Breast epithelium (tissue), 4 donors: ENCODE data around the gene UBASH3B. TPM values are rescaled to one million over a fixed set of nuclear protein-coding genes. Genes with fewer than 3 reads are reported as not detected.

Experiments
- DNase-seq, 2 donors: peaks; one replicate each; pipeline ENCODE4 v3.0.0-alpha.2; 2019; ENCODE audit warnings: low spot score in 2 of 2
- H3K27ac ChIP-seq, 2 donors: fragments of 200-600 bp; sonication (generic) in 1 of 2; one replicate each; pipeline ENCODE4 v1.5.1; 2016 to 2019; ENCODE audit warnings: mild to moderate bottlenecking in 1 of 2
- H3K27me3 ChIP-seq, 2 donors: fragments of 200-600 bp; sonication (generic) in 1 of 2; one replicate each; pipeline versions ENCODE4 v1.5.1 to v1.6.0; 2017 to 2019; ENCODE audit warnings: control low read depth in 1 of 2, mild to moderate bottlenecking in 1 of 2
- H3K36me3 ChIP-seq: fragments of 200-600 bp; one replicate; pipeline ENCODE4 v1.5.1; 2019
- H3K4me1 ChIP-seq, 2 donors: fragments of 200-600 bp; sonication (generic); one replicate each; pipeline ENCODE4 v1.5.1; 2016 to 2019; ENCODE audit warnings: control low read depth in 1 of 2
- H3K4me3 ChIP-seq, 3 donors: fragments of 200-600 bp; sonication (generic); 1 replicate in 2 of 3; 2 replicates in 1 of 3; pipeline ENCODE4 v1.5.1; 2016 to 2019; ENCODE audit warnings: mild to moderate bottlenecking in 3 of 3, moderate library complexity in 2 of 3
- H3K9me3 ChIP-seq, 2 donors: fragments of 200-600 bp; sonication (generic) in 1 of 2; one replicate each; pipeline ENCODE4 v1.5.1; 2016 to 2019; ENCODE audit warnings: control low read depth in 1 of 2
- CTCF ChIP-seq, 3 donors: fragments of 450-650 bp; IDR thresholded peaks; one replicate each; pipeline ENCODE4 v1.5.1; 2016 to 2017; ENCODE audit warnings: antibody characterized with exemption in 3 of 3, mild to moderate bottlenecking in 3 of 3, moderate library complexity in 3 of 3
- POLR2A ChIP-seq: fragments of 450-650 bp; IDR thresholded peaks from one replicate; pipeline ENCODE4 v1.6.1; 2016; ENCODE audit warnings: antibody characterized with exemption, mild to moderate bottlenecking, moderate library complexity
- POLR2AphosphoS5 ChIP-seq, 3 donors: sonication (generic); formaldehyde crosslinking; IDR thresholded peaks; one replicate each; pipeline ENCODE4 v1.6.1; 2017; ENCODE audit warnings: antibody characterized with exemption in 3 of 3
- intact Hi-C: fragments of 100-400 bp; cut with DNase I; formaldehyde crosslinking; loops from one replicate; pipeline ENCODE4 v1.15.1; 2023; ENCODE audit warnings: low total_unique reads
- total RNA-seq, 3 donors: library from RNA; depleted of rRNA; stranded (reverse); fragments of >200 nt; gene quantifications; one replicate each; pipeline ENCODE4 v1.1.0, GENCODE V29; 2016

Gene UBASH3B
- total RNA-seq, 3 donors from 2014 or later: 4.7 to 6.2 (median 4.8) TPM

GRCh38 chr11:122676638-122677037, 21.1 kb downstream of the UBASH3B start:
- TF ChIP-seq POLR2AphosphoS5 (IDR thresholded peaks at IDR 0.05): no peak
- TF ChIP-seq POLR2A: no peak
- no peak for TF ChIP-seq CTCF (IDR thresholded peaks at IDR 0.05)
- peak in 1 of 2 donors; percentile 35 for DNase-seq
- peak overlapping the region in 1 of 2 donors; percentile 17 for H3K27ac ChIP-seq
- H3K27me3 ChIP-seq: no peaks in the 10 kb centered on the region
- H3K4me1 ChIP-seq: no peaks in the 10 kb centered on the region
- no peaks in the 10 kb centered on the region for H3K36me3 ChIP-seq
- intact Hi-C loops: no loop called here
- no peak overlapping the region for H3K4me3 ChIP-seq
- no peaks in the 10 kb centered on the region for H3K9me3 ChIP-seq

- Histone ChIP-seq H3K27ac (no peak overlapping the region), H3K36me3 (no peaks in the 10 kb centered on the region), H3K4me1 (no peaks in the 10 kb centered on the region), H3K9me3 (no peaks in the 10 kb centered on the region), H3K4me3 (no peak overlapping the region), H3K27me3 (no peaks in the 10 kb centered on the region)
- intact Hi-C loops: no loop called here
- TF ChIP-seq POLR2AphosphoS5 (IDR thresholded peaks at IDR 0.05) (no peak), CTCF (IDR thresholded peaks at IDR 0.05) (no peak), POLR2A (no peak)
- DNase-seq: no peak
These were observed 21.7 kb downstream of the UBASH3B start for GRCh38 chr11:122677256-122677655.

- Histone ChIP-seq H3K9me3 (no peaks in the 10 kb centered on the region), H3K4me1 (no peaks in the 10 kb centered on the region), H3K4me3 (no peak overlapping the region), H3K36me3 (no peaks in the 10 kb centered on the region), H3K27me3 (no peaks in the 10 kb centered on the region), H3K27ac (no peak overlapping the region)
- no peak for DNase-seq
- intact Hi-C loops: no loop called here
- TF ChIP-seq CTCF (IDR thresholded peaks at IDR 0.05) (no peak), POLR2AphosphoS5 (IDR thresholded peaks at IDR 0.05) (no peak), POLR2A (no peak)
These were observed 22.9 kb downstream of the UBASH3B start for GRCh38 chr11:122678406-122678805.

GRCh38 chr11:122679466-122679865, 23.9 kb downstream of the UBASH3B start:
- Histone ChIP-seq H3K27ac (no peak overlapping the region), H3K9me3 (no peaks in the 10 kb centered on the region), H3K4me1 (no peaks in the 10 kb centered on the region), H3K27me3 (no peaks in the 10 kb centered on the region), H3K36me3 (no peaks in the 10 kb centered on the region), H3K4me3 (no peak overlapping the region)
- intact Hi-C loops: no loop called here
- DNase-seq: no peak
- TF ChIP-seq CTCF (IDR thresholded peaks at IDR 0.05): no peak
- no peak for TF ChIP-seq POLR2AphosphoS5 (IDR thresholded peaks at IDR 0.05)
- no peak for TF ChIP-seq POLR2A

- Histone ChIP-seq H3K27ac (no peak overlapping the region), H3K4me1 (no peaks in the 10 kb centered on the region), H3K36me3 (no peaks in the 10 kb centered on the region), H3K4me3 (no peak overlapping the region), H3K27me3 (no peaks in the 10 kb centered on the region), H3K9me3 (no peaks in the 10 kb centered on the region)
- no peak for DNase-seq
- no peak for TF ChIP-seq POLR2A
- no peak for TF ChIP-seq POLR2AphosphoS5 (IDR thresholded peaks at IDR 0.05)
- no peak for TF ChIP-seq CTCF (IDR thresholded peaks at IDR 0.05)
- intact Hi-C loops: no loop called here
These were observed 25.5 kb downstream of the UBASH3B start for GRCh38 chr11:122681070-122681469.
